ENCODE results near the gene SHC1. TPM values are rescaled to one million over a fixed set of nuclear protein-coding genes. Genes with fewer than 3 reads are reported as not detected.

Gene SHC1
- total and polyA plus RNA-seq, 2 donors (not counting 1 experiment from before 2014, with no cell fraction given) = 50.1 to 61.4 TPM

DNA sequence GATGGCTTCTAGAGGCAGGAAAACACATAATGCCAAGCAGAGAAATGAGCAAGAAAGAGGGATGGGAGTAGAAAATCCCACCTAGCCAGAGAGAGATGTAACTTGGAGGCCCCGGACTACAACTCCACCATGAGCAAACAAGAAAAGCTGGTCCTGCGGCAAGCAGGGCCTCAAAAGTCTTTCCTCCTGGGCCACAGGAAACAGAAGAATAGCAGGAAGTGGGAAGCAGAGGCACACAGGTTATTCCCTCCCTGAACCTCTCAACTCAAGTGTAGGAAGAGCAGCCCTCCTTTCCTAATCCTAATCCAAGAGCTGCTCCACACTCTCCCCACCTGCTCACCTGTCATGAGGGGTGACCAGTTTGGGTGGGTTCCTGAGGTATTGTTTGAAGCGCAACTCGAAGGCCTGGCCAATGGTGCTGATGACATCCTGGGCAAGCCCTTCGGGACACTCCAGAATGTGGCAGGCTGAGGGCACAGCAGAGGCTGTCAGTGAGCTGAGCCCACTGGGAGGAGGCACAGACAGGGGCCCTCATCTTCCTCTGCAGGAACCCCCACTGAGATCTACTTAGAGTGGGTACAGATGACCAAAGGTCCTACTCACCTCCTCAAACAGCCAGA lies 3.1 kb downstream of the SHC1 start:
- Histone ChIP-seq H3K4me2 (replicated peaks; ENCODE audit: low read depth, low read length, poor library complexity, severe bottlenecking) (no peak overlapping the region), H3K36me3 (replicated peaks in 1 of 2; ENCODE audit: control extremely low read depth in 1 of 2, control insufficient read depth in 1 of 2, extremely low read depth in 1 of 2, insufficient read depth in 2 of 2, low read length in 1 of 2) (peaks cover 6 to 68% of the 10 kb centered on the region in 2 experiments), H3K27ac (ENCODE audit: low read length in 2 of 2) (no peak overlapping the region), H3K4me3 (ENCODE audit: control extremely low read depth in 1 of 5, extremely low read depth in 1 of 5, insufficient read depth in 1 of 5, low read depth in 2 of 5, low read length in 4 of 5) (no peak overlapping the region), H3K27me3 (replicated peaks in 1 of 4; ENCODE audit: control extremely low read depth in 1 of 4, control insufficient read depth in 3 of 4, insufficient read depth in 4 of 4, low read length in 3 of 4) (no peaks in the 10 kb centered on the region), H4K20me1 (ENCODE audit: control insufficient read depth, insufficient read depth, low read length, poor library complexity, severe bottlenecking) (peaks cover 32% of the 10 kb centered on the region), H3K4me1 (ENCODE audit: control insufficient read depth in 2 of 2, insufficient read depth in 2 of 2, low read length in 2 of 2) (peaks cover 12 to 34% of the 10 kb centered on the region in 2 donors), H3K79me2 (ENCODE audit: control insufficient read depth, insufficient read depth, low read length) (peaks cover 70% of the 10 kb centered on the region), H3K9ac (ENCODE audit: low read length) (no peak overlapping the region), H3K9me3 (ENCODE audit: control extremely low read depth in 1 of 3, control insufficient read depth in 2 of 3, insufficient read depth in 1 of 3, low read length in 2 of 3) (no peaks in the 10 kb centered on the region), H2AFZ (ENCODE audit: insufficient read depth, low read depth, low read length, poor library complexity, severe bottlenecking) (no peak overlapping the region)
- POLR2A ChIA-PET = no interaction called here
- TF ChIP-seq EZH2 (IDR thresholded peaks at IDR 0.05; ENCODE audit: borderline replicate concordance, insufficient read depth, low read depth, low read length, poor library complexity, severe bottlenecking) = no peak
- no peak for TF ChIP-seq CTCF (IDR thresholded peaks at IDR 0.05)
- no peak overlapping the region for H3K27ac Mint-ChIP-seq
- DNase-seq (no peak), ATAC-seq (ENCODE audit: low read depth) (no peak)
- H3K4me1 Mint-ChIP-seq = peaks cover 26% of the 10 kb centered on the region
- WGBS (ENCODE audit: insufficient coverage) = 90% methylated on average over 4 of the region's 5 CpGs
- no peaks in the 10 kb centered on the region for H3K9me3 Mint-ChIP-seq (ENCODE audit: insufficient read depth)
- H3K27me3 Mint-ChIP-seq = no peaks in the 10 kb centered on the region
- CTCF ChIA-PET = interaction anchor here (0.9 to 2.5 kb wide), 4 partner anchors 9 to 53 kb away, joined by 3 to 9 read pairs (median 3); partner anchors contain the start of gene PBXIP1
- H3K4me3 Mint-ChIP-seq = no peak overlapping the region
- intact Hi-C loops (cut with micrococcal nuclease) = no loop called here

DNA sequence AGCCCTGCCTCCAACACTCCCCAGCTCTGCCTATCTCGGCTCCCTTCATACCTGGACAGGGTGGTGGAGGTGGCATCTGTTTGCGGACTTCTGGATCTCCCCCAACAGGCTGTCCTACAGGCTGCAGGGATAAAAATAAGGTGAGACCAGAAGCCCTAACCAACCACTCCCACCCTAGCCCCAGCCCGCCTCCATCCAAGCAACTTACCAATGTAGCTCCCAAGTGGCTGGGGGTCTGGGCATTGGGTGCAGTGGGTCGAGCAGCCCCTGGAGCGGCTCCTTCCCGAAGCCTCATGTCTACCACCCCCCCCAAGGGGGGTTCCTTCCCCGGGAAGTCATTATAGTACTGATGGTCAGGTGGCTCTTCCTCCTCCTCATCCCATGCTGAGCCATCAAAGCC lies 4.4 kb downstream of the SHC1 start:
- ATAC-seq (ENCODE audit: low read depth) = no peak
- TF ChIP-seq CTCF (IDR thresholded peaks at IDR 0.05) = no peak
- no peak for TF ChIP-seq EZH2 (IDR thresholded peaks at IDR 0.05; ENCODE audit: borderline replicate concordance, insufficient read depth, low read depth, low read length, poor library complexity, severe bottlenecking)
- Histone ChIP-seq H3K79me2 (ENCODE audit: control insufficient read depth, insufficient read depth, low read length) (peaks cover 60% of the 10 kb centered on the region), H3K4me2 (replicated peaks; ENCODE audit: low read depth, low read length, poor library complexity, severe bottlenecking) (no peak overlapping the region), H3K36me3 (replicated peaks in 1 of 2; ENCODE audit: control extremely low read depth in 1 of 2, control insufficient read depth in 1 of 2, extremely low read depth in 1 of 2, insufficient read depth in 2 of 2, low read length in 1 of 2) (peaks cover 6 to 68% of the 10 kb centered on the region in 2 experiments), H3K4me3 (ENCODE audit: control extremely low read depth in 1 of 5, extremely low read depth in 1 of 5, insufficient read depth in 1 of 5, low read depth in 2 of 5, low read length in 4 of 5) (no peak overlapping the region), H3K27me3 (replicated peaks in 1 of 4; ENCODE audit: control extremely low read depth in 1 of 4, control insufficient read depth in 3 of 4, insufficient read depth in 4 of 4, low read length in 3 of 4) (no peaks in the 10 kb centered on the region), H3K9me3 (ENCODE audit: control extremely low read depth in 1 of 3, control insufficient read depth in 2 of 3, insufficient read depth in 1 of 3, low read length in 2 of 3) (no peaks in the 10 kb centered on the region), H2AFZ (ENCODE audit: insufficient read depth, low read depth, low read length, poor library complexity, severe bottlenecking) (no peak overlapping the region), H4K20me1 (ENCODE audit: control insufficient read depth, insufficient read depth, low read length, poor library complexity, severe bottlenecking) (peaks cover 20% of the 10 kb centered on the region), H3K9ac (ENCODE audit: low read length) (no peak overlapping the region), H3K27ac (ENCODE audit: low read length in 2 of 2) (no peak overlapping the region), H3K4me1 (ENCODE audit: control insufficient read depth in 2 of 2, insufficient read depth in 2 of 2, low read length in 2 of 2) (peaks cover 14 to 27% of the 10 kb centered on the region in 2 donors)
- intact Hi-C loops (cut with micrococcal nuclease) = no loop called here
- no peak overlapping the region for H3K27ac Mint-ChIP-seq
- DNase-seq = no peak
- H3K9me3 Mint-ChIP-seq (ENCODE audit: insufficient read depth) = no peaks in the 10 kb centered on the region
- peaks cover 20% of the 10 kb centered on the region for H3K4me1 Mint-ChIP-seq
- no peak overlapping the region for H3K4me3 Mint-ChIP-seq
- CTCF ChIA-PET = interaction anchor here (0.7 to 5.5 kb wide), 6 partner anchors 11 to 96 kb away, joined by 3 to 61 read pairs (median 4); partner anchors contain the start of gene PBXIP1
- POLR2A ChIA-PET = no interaction called here
- 96% methylated on average over 4 of the region's 7 CpGs for WGBS (ENCODE audit: insufficient coverage)
- H3K27me3 Mint-ChIP-seq = no peaks in the 10 kb centered on the region

Measured in B cell (primary cell).